ENCODE results near the gene SLC35B1.

SLC35B1 gene

DNA sequence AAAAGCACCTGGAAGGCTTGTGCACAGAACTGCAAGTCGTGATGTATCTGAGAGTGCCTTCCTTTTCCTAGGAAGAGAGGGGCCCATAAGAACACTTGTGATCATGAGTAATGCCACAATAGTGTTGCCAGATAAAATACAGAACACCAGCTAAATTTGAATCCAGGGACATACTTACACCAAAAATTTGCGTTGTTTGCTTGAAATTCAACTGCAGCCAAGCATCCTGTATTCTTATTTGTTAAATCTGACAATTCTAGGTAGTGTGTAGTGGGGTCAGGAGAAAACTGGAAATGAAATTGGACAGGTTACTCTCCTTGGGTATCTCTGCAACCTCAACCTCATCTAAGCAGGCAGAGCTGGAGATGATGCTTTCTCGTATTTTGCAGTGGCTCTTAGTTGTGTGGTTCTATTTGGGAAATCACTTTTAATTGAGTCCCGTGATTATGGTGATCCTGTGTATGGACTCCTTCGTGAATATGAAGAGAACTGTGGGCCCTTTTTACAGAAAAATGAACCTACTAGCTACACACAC lies 12.0 kb downstream of the SLC35B1 start:
- Histone ChIP-seq H3K27me3 (replicated peaks; ENCODE audit: control insufficient read depth, insufficient read depth, low read length) (no peaks in the 10 kb centered on the region), H3K4me3 (replicated peaks; ENCODE audit: low read depth, low read length) (no peak overlapping the region), H3K36me3 (ENCODE audit: control insufficient read depth, insufficient read depth, low read length) (peaks cover 10% of the 10 kb centered on the region)
- no peak for DNase-seq (ENCODE audit: extremely low read depth, insufficient read length)
- TF ChIP-seq, protein P1, sequence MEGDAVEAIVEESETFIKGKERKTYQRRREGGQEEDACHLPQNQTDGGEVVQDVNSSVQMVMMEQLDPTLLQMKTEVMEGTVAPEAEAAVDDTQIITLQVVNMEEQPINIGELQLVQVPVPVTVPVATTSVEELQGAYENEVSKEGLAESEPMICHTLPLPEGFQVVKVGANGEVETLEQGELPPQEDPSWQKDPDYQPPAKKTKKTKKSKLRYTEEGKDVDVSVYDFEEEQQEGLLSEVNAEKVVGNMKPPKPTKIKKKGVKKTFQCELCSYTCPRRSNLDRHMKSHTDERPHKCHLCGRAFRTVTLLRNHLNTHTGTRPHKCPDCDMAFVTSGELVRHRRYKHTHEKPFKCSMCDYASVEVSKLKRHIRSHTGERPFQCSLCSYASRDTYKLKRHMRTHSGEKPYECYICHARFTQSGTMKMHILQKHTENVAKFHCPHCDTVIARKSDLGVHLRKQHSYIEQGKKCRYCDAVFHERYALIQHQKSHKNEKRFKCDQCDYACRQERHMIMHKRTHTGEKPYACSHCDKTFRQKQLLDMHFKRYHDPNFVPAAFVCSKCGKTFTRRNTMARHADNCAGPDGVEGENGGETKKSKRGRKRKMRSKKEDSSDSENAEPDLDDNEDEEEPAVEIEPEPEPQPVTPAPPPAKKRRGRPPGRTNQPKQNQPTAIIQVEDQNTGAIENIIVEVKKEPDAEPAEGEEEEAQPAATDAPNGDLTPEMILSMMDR (IDR thresholded peaks at IDR 0.05; ENCODE audit: insufficient read depth, low read length, poor library complexity, severe bottlenecking) = no peak

GRCh38 chr17:49694847-49695697 lies 12.7 kb downstream of the SLC35B1 start:
- DNase-seq (ENCODE audit: extremely low read depth, insufficient read length) = peak; percentile 38
- no peak overlapping the region for H3K4me3 ChIP-seq (replicated peaks; ENCODE audit: low read depth, low read length)
- no peaks in the 10 kb centered on the region for H3K27me3 ChIP-seq (replicated peaks; ENCODE audit: control insufficient read depth, insufficient read depth, low read length)
- peaks cover 5% of the 10 kb centered on the region for H3K36me3 ChIP-seq (ENCODE audit: control insufficient read depth, insufficient read depth, low read length)
- TF ChIP-seq, protein P1 (IDR thresholded peaks at IDR 0.05; ENCODE audit: insufficient read depth, low read length, poor library complexity, severe bottlenecking) = peak; percentile 87

DNA sequence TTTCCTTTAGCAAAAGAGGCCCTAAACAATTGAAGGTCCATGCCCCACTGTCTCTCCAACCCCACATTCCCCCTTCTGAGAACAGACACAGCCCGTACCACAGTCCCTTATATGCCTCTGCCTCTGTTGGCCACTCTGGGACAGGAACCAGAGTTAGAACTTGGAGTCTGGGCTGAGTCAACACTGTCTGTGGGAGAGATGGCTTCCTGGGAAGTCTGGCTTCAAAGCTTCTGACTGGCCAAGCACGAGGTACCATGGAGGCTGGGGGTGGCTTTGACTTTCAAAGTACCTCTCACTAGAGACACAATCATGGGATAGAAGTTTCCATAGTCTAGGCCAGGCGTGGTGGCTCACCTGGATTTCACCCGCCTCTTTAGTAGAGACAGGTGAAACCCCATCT lies 15.0 kb downstream of the SLC35B1 start:
- DNase-seq (ENCODE audit: extremely low read depth, insufficient read length) = no peak
- Histone ChIP-seq H3K36me3 (ENCODE audit: control insufficient read depth, insufficient read depth, low read length) (no peaks in the 10 kb centered on the region), H3K27me3 (replicated peaks; ENCODE audit: control insufficient read depth, insufficient read depth, low read length) (no peaks in the 10 kb centered on the region), H3K4me3 (replicated peaks; ENCODE audit: low read depth, low read length) (no peak overlapping the region)
- TF ChIP-seq, protein P1 (IDR thresholded peaks at IDR 0.05; ENCODE audit: insufficient read depth, low read length, poor library complexity, severe bottlenecking) = no peak

DNA sequence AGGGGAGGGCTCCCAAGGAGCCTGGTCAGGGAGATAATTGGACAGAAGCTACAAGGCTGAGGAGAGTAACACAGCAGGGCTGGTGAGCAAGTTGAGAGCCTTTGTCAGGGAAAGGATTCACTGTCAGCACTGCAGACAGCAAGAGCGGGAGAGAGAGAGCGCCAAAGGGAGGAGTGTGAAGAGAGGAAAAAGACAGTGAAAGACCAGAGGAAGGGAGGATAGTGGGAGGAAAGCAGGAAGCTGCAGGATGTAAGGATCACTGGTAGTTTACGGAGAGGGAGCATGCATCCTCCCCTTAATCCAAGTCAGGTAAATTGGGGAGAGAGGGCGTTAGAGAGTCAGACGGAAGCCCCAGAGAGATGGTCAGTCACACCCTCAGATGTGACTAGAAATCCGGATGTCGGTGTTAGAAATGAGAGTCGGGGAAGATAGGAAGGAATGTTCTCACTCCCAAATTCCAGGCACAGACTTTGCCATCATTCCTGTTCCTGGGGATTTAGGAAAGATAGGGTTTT lies 16.0 kb downstream of the SLC35B1 start:
- no peaks in the 10 kb centered on the region for H3K27me3 ChIP-seq (replicated peaks; ENCODE audit: control insufficient read depth, insufficient read depth, low read length)
- DNase-seq (ENCODE audit: extremely low read depth, insufficient read length) = no peak
- no peaks in the 10 kb centered on the region for H3K36me3 ChIP-seq (ENCODE audit: control insufficient read depth, insufficient read depth, low read length)
- no peak overlapping the region for H3K4me3 ChIP-seq (replicated peaks; ENCODE audit: low read depth, low read length)
- TF ChIP-seq, protein P1 (IDR thresholded peaks at IDR 0.05; ENCODE audit: insufficient read depth, low read length, poor library complexity, severe bottlenecking) = no peak

DNA sequence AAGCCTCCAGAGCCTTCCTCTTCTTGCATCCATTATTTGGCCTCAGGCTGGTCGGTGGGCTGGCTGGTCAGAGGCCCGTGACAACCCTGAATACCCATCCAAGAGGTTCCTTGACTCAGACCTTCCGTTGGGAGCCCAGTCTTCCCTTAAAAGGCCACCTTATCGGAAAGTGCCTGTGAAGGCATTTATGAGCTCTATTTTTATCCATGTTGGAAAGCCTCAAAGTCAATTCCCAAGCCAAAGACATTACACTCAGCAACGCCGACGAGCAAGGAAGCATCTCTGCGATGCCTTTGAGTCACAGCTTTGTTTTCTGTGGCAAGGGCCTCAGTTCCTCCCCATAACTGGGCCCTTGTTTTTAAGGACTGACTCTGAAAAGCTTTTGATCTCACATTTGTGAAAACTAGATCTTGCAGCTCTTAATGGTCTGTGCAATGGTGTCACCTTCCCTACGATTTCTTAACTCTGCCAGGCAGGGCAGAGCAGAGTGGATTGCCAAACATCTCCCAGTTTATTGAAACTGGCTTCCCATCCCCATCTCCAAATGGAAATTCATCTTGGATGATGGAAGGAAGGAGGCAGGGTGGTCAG lies 16.6 kb downstream of the SLC35B1 start:
- TF ChIP-seq, protein P1 (IDR thresholded peaks at IDR 0.05; ENCODE audit: insufficient read depth, low read length, poor library complexity, severe bottlenecking) = no peak
- no peaks in the 10 kb centered on the region for H3K36me3 ChIP-seq (ENCODE audit: control insufficient read depth, insufficient read depth, low read length)
- no peak overlapping the region for H3K4me3 ChIP-seq (replicated peaks; ENCODE audit: low read depth, low read length)
- no peak for DNase-seq (ENCODE audit: extremely low read depth, insufficient read length)
- H3K27me3 ChIP-seq (replicated peaks; ENCODE audit: control insufficient read depth, insufficient read depth, low read length) = no peaks in the 10 kb centered on the region

Measured in GM06990 (cell line).